Measurements from ENCODE around the gene NELL2.

NELL2 gene

DNA sequence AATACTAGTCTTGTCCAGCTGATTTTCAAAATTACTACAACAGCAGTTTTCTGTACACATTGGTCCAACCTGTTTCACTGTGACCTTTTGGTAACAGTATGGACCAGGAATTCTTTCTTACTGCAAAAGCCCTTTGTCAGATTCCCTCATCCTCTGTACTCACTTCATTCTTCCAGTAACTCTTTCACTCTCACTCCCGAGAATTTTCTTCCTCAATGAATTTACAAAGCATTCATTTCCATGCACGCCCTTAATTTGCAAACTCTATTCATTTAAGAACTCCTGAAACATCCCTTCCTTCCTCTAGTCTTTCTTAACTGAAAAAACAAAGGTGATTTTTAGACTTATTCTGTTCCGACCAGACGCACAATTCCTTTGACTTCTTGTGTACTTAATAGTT is 238.2 kb downstream of the NELL2 start:
- DNase-seq (ENCODE audit: low spot score in 2 of 2), result no peak
- in situ Hi-C loops (cut with MboI; ENCODE audit: low sequenced_read_pairs), result no loop called here

DNA sequence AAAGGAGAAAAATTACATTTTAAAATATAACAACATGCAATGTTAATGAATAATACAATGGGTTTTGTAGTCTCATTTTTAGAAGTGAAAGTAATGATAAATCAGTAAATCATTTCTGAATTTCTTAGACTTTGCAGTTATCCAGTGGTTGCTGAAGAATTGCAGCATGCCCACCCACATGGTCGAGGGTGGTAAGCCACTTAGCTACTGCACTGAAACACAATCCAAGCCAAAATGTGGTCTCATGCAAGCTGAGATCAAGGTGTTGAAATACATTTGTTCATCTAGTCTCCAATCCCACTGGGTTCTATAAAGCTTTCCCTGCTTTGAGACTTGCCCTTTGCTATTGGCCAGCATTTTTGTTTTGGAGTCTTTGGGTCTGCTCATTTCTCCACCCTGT is 247.9 kb downstream of the NELL2 start:
- no peaks in the 10 kb centered on the region for H3K36me3 ChIP-seq (replicated peaks)
- H3K9me3 ChIP-seq, result no peaks in the 10 kb centered on the region
- no peak for DNase-seq (ENCODE audit: low spot score in 2 of 2)
- no peaks in the 10 kb centered on the region for H3K27me3 ChIP-seq (ENCODE audit: low read depth)
- H3K4me3 ChIP-seq, result no peak overlapping the region
- in situ Hi-C loops (cut with MboI; ENCODE audit: low sequenced_read_pairs), result no loop called here
- peaks cover 15% of the 10 kb centered on the region for H3K4me1 ChIP-seq

More for the DNA sequence above, 238.2 kb downstream of the NELL2 start:
- Histone ChIP-seq H3K4me3 (no peak overlapping the region), H3K4me1 (no peaks in the 10 kb centered on the region), H3K36me3 (replicated peaks) (no peaks in the 10 kb centered on the region), H3K9me3 (no peaks in the 10 kb centered on the region), H3K27me3 (ENCODE audit: low read depth) (no peaks in the 10 kb centered on the region)

DNA sequence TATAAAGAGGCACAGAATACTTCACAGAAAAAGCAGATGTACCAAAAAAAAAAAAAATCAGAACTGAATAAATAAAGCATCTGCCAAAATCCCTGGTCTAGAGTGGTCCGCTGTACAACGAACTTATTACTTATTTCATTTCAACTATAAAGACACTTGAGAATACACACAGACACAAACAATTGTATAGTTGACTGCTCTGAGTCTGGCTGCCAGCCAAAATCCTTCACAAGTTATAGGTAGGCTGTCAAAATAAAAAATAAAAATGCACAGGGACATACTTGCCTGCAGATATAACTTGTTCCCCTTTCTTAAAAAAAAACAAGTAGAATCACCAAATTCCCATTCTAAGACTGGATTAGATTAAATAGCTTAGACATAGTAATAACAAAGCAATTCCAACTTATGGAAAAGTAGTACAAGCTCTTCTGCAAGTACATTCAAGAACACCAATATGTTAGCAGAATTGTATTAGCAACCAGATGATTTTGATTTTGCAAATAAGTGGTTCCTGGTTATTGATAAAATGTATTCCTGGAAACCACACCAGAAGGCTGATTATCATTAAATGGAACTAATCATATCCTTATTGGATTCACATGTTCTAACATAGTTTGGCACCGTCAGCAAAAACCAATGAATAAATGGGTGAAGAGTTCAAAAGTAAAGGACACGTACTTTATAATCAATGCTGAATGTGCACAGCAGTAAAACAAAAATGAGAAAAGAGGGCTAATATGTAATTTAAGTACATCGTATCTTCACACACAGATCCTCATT is 248.5 kb downstream of the NELL2 start:
- in situ Hi-C loops (cut with MboI; ENCODE audit: low sequenced_read_pairs), result no loop called here
- Histone ChIP-seq H3K27me3 (ENCODE audit: low read depth) (no peaks in the 10 kb centered on the region), H3K4me1 (peaks cover 15% of the 10 kb centered on the region), H3K36me3 (replicated peaks) (no peaks in the 10 kb centered on the region), H3K4me3 (no peak overlapping the region), H3K9me3 (no peaks in the 10 kb centered on the region)
- peak in 1 of 2 experiments; percentile 8 for DNase-seq (ENCODE audit: low spot score in 2 of 2)

DNA sequence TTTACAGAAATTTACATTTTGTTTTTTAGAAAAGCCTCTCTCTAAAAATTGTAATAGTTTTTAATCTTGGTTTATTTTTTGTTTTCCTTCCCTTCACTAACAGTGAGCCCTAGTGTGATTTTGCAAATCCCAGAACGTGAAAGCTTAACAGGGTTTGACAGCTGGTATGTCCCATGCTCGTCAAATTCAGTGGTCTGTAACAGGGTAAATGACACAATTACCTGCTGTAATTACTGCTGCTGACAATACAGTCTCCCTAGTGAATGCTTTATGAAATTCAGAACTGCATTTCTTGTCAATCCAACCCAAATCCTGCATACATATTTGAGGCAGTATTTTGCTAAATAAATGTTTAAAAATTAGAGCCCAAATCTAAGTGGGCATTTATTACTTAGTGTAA is 249.2 kb downstream of the NELL2 start:
- in situ Hi-C loops (cut with MboI; ENCODE audit: low sequenced_read_pairs), result no loop called here
- Histone ChIP-seq H3K9me3 (no peaks in the 10 kb centered on the region), H3K27me3 (ENCODE audit: low read depth) (no peaks in the 10 kb centered on the region), H3K4me3 (no peak overlapping the region), H3K36me3 (replicated peaks) (no peaks in the 10 kb centered on the region), H3K4me1 (peaks cover 15% of the 10 kb centered on the region)
- no peak for DNase-seq (ENCODE audit: low spot score in 2 of 2)

DNA sequence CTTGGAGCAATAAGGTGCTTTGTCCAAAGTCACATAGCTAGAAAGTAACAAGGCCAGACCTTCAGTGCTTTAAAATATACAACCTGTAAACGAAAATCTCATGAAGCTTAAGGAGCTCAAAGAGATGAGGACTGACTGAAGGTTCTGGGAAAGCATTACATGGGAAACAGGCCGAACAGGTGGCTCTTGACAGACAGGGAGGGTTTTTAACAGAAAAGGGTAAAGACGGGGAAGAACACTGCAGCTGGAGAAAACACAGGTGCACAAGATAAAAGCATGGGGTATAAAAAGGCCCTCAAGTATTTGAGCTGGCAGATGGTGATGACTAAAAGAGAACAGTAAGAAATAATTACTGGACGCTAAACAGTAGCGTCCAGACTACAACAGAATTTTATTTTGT is 257.2 kb downstream of the NELL2 start:
- H3K4me1 ChIP-seq, result peaks cover 21% of the 10 kb centered on the region
- H3K9me3 ChIP-seq, result no peaks in the 10 kb centered on the region
- peak in 1 of 2 experiments; percentile 43 for DNase-seq (ENCODE audit: low spot score in 2 of 2)
- no peaks in the 10 kb centered on the region for H3K36me3 ChIP-seq (replicated peaks)
- no peaks in the 10 kb centered on the region for H3K27me3 ChIP-seq (ENCODE audit: low read depth)
- in situ Hi-C loops (cut with MboI; ENCODE audit: low sequenced_read_pairs), result no loop called here
- H3K4me3 ChIP-seq, result no peak overlapping the region

DNA sequence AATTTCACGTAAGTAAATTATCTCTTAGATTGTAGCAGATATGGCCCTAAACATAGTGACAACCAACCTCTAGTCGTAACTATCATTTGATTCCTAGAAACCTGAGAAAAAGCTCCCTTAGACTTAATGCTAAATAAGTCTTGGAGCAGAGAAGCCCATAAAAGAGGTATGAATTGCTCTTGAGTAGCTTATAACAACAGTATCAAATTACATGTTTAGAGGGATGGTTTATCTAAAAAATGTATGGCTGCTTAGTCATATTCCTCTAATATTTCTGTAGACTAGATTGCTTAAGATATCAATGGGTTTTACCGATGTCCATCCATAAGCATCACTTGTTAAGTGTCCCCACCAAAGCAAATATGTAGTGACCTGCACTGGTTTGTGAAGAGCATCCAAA is 259.7 kb downstream of the NELL2 start:
- Histone ChIP-seq H3K4me3 (no peak overlapping the region), H3K36me3 (replicated peaks) (no peaks in the 10 kb centered on the region), H3K4me1 (peaks cover 21% of the 10 kb centered on the region), H3K27me3 (ENCODE audit: low read depth) (no peaks in the 10 kb centered on the region), H3K9me3 (no peaks in the 10 kb centered on the region)
- in situ Hi-C loops (cut with MboI; ENCODE audit: low sequenced_read_pairs), result no loop called here
- no peak for DNase-seq (ENCODE audit: low spot score in 2 of 2)

DNA sequence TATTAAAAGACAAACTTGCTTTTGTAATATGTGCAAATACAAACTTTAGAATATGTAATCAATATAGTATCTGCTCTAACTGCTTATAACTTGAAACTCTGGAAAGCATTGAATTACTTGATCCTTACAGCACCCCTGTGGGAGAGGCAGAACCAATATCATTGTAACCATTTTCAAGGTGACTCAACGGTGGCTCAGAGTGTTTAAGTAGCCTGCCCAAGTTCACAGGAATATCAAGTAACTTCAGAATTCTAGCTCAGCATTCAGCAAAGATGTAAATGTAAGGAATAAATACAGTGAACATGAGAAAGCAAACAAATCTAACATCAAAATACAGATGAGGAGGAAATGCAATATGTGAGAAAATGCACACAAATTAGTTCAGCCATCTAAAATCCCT is 264.6 kb downstream of the NELL2 start:
- Histone ChIP-seq H3K27me3 (ENCODE audit: low read depth) (no peaks in the 10 kb centered on the region), H3K36me3 (replicated peaks) (no peaks in the 10 kb centered on the region), H3K4me1 (0 out of 2 replicates have a peak, but pooled peaks cover 2% of the 10 kb centered on the region), H3K4me3 (no peak overlapping the region), H3K9me3 (no peaks in the 10 kb centered on the region)
- DNase-seq (ENCODE audit: low spot score in 2 of 2), result no peak
- in situ Hi-C loops (cut with MboI; ENCODE audit: low sequenced_read_pairs), result no loop called here

DNA sequence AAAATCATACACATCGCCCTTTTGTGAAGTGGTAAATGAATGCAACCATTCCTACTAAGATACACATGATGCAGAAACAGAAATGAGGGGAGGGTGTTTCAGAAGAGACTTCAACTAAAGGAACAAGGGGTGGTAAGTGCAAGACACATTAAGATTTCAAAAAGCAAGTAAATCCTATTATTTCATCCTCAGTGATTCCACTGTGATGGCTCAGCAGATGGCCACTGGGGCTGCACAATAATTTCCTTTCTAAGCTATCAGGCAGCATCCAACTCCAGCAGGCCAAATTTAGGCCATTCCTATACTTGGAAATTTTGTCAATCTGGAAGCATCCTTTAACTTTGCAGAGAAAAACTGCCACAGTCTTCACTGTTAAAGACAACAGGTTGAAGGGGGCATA is 272.4 kb downstream of the NELL2 start:
- H3K9me3 ChIP-seq, result no peaks in the 10 kb centered on the region
- in situ Hi-C loops (cut with MboI; ENCODE audit: low sequenced_read_pairs), result no loop called here
- no peaks in the 10 kb centered on the region for H3K4me1 ChIP-seq
- H3K36me3 ChIP-seq (replicated peaks), result no peaks in the 10 kb centered on the region
- H3K4me3 ChIP-seq, result no peak overlapping the region
- no peak for DNase-seq (ENCODE audit: low spot score in 2 of 2)
- H3K27me3 ChIP-seq (ENCODE audit: low read depth), result no peaks in the 10 kb centered on the region

DNA sequence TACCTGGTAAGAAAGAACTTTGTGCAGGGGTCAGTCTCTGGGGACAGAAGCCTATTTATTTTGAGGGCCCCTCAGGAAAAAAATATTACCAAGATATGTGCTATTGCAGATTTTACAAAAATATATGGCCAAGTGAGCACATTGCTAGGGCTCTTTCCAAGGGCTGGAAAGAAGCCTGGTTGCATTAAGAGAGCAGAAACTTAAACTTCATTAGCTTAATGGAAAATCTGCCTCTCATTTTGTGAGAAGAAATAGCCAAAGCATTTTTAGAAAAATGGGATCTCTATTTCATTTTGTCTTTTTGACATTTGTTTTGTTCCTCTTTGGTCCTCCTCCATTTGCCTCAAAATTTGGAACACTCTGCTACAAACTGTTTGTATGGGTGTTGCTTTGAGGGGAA is 283.5 kb downstream of the NELL2 start:
- Histone ChIP-seq H3K4me3 (no peak overlapping the region), H3K4me1 (peaks cover 21% of the 10 kb centered on the region), H3K9me3 (no peaks in the 10 kb centered on the region), H3K36me3 (replicated peaks) (no peaks in the 10 kb centered on the region), H3K27me3 (ENCODE audit: low read depth) (no peaks in the 10 kb centered on the region)
- DNase-seq (ENCODE audit: low spot score in 2 of 2), result no peak
- in situ Hi-C loops (cut with MboI; ENCODE audit: low sequenced_read_pairs), result no loop called here

DNA sequence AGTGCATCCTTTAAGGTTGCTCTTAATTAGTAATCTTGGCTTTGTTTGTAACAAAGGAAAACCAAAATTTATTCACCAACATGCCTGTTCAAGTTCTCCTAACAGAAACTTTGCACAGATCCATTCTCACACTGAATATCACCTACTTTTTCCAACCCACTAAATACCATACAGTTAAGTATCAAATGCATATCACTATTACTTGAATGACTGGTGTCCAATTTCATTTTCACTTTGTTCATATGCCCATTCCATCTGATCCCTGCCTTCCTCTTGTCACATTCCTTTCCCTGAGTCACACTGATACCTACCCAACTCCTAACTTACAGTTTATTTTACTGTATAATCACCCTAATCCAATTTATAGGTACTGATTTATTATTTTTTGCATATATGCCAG is 286.4 kb downstream of the NELL2 start:
- DNase-seq (ENCODE audit: low spot score in 2 of 2), result no peak
- in situ Hi-C loops (cut with MboI; ENCODE audit: low sequenced_read_pairs), result no loop called here

DNA sequence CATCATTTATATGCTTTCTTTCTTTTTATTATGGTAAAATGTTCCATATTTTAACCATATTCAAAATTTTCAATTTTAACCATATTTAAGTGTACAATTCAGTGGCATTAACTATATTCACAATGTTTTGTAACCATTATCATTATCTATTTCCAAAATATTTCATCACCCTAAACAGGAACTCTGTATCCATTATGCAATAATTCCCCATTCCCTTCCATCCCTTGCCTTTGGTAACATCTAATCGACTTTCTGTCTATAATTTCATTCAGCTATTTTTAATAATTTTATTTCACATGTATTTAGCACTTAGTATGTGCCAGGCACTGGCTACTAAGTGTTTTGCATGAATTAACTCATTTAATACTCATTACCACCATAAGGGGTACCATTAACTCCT is 287.5 kb downstream of the NELL2 start:
- in situ Hi-C loops (cut with MboI; ENCODE audit: low sequenced_read_pairs), result no loop called here
- H3K4me3 ChIP-seq, result no peak overlapping the region
- H3K27me3 ChIP-seq (ENCODE audit: low read depth), result no peaks in the 10 kb centered on the region
- peaks cover 27% of the 10 kb centered on the region for H3K4me1 ChIP-seq
- no peaks in the 10 kb centered on the region for H3K9me3 ChIP-seq
- H3K36me3 ChIP-seq (replicated peaks), result no peaks in the 10 kb centered on the region
- DNase-seq (ENCODE audit: low spot score in 2 of 2), result no peak

More for the DNA sequence above, 286.4 kb downstream of the NELL2 start:
- Histone ChIP-seq H3K9me3 (no peaks in the 10 kb centered on the region), H3K4me3 (no peak overlapping the region), H3K36me3 (replicated peaks) (no peaks in the 10 kb centered on the region), H3K27me3 (ENCODE audit: low read depth) (no peaks in the 10 kb centered on the region), H3K4me1 (peaks cover 22% of the 10 kb centered on the region)

DNA sequence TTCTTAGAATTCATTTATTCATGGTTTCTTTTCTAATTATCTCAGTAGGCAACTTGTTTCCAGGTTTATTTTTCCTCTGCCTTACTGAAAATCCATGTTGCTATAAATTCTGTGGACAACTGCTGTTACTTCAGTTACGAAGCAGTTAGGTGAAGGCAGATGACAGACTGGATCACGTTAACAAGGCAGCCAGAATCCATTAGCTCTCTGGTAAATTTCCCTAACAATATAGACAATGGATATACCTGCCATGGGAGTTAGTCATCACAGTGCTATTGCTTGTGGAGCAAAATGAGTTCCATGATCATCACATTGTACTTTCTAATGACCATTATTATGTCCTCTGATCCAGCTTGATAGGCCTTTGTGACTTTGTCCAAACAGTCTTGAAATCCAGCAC is 291.5 kb downstream of the NELL2 start:
- H3K36me3 ChIP-seq (replicated peaks), result no peaks in the 10 kb centered on the region
- peak; percentile 13 to 75 for DNase-seq (ENCODE audit: low spot score in 2 of 2)
- H3K9me3 ChIP-seq, result no peaks in the 10 kb centered on the region
- H3K4me3 ChIP-seq, result no peak overlapping the region
- H3K4me1 ChIP-seq, result peaks cover 32% of the 10 kb centered on the region
- H3K27me3 ChIP-seq (ENCODE audit: low read depth), result no peaks in the 10 kb centered on the region
- in situ Hi-C loops (cut with MboI; ENCODE audit: low sequenced_read_pairs), result no loop called here

DNA sequence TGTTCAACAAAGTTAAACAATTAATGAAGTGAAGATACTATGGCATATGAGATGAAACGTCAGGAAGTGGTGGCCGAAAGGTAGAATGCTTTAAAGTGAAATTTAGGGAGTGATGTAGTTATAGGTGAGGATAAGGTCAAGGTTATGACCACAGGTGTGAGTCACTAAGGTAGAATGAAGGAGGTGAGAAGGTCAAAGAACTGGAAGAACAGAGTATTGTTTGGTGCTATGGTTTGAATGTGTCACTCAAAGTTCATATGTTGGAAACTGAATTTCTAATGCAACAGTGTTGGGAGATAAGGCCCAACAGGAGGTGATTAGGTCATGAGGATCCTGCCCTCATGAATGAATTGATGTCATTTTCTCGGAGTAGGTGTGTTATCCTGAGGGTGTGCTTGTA is 293.6 kb downstream of the NELL2 start:
- Histone ChIP-seq H3K9me3 (no peaks in the 10 kb centered on the region), H3K36me3 (replicated peaks) (no peaks in the 10 kb centered on the region), H3K4me3 (no peak overlapping the region), H3K27me3 (ENCODE audit: low read depth) (no peaks in the 10 kb centered on the region), H3K4me1 (peaks cover 27% of the 10 kb centered on the region)
- no peak for DNase-seq (ENCODE audit: low spot score in 2 of 2)
- in situ Hi-C loops (cut with MboI; ENCODE audit: low sequenced_read_pairs), result no loop called here

DNA sequence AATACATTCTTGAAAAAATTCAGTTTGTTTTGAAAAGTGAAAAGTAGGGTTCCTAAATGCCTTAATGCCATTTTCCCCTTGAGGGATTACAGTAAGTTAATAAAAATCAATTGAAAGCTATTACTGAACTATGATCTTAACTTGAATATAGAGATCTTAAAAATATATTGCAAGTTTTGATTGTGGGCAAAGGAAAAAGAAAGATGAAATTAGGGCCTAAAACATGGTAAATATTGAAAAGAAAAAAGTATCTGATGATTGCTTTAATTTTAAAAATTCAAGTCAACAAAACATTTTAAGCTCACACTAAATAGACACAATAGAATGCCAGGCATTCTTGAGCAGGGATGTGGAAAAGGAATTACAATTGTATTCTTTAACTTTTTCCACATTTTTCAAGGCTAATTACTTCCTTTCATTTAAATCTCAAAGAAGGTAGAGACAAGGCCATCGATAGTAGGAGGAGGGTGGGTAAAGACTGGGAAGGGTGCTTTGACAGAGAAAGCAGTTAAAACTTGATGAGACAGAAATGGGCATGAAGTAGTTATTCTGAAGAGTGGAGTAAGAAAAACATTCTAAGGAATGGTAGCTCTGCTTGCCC is 294.4 kb downstream of the NELL2 start:
- DNase-seq (ENCODE audit: low spot score in 2 of 2), result peak; percentile 53 to 95
- Histone ChIP-seq H3K36me3 (replicated peaks) (no peaks in the 10 kb centered on the region), H3K4me3 (no peak overlapping the region), H3K27me3 (ENCODE audit: low read depth) (no peaks in the 10 kb centered on the region), H3K4me1 (peaks cover 27% of the 10 kb centered on the region), H3K9me3 (no peaks in the 10 kb centered on the region)
- in situ Hi-C loops (cut with MboI; ENCODE audit: low sequenced_read_pairs), result no loop called here

All from HAP-1 (cell line).